Endothelial cell of umbilical vein (primary cell): Measurements from ENCODE around the gene DIS3L2. TPM values are rescaled to one million over a fixed set of nuclear protein-coding genes. Genes with fewer than 3 reads are reported as not detected.
A peak's percentile ranks its signal among the peaks of the same experiment; 100 is the strongest.

Source experiments
- BruUV-seq: library from RNA; stranded (reverse); fragments of 400-500 nt; replicated peaks from 2 replicates; lab custom pipeline; 2021; lab: Mats Ljungman, UMichigan
- CTCF ChIA-PET: fragments of 300-600, 350-600 bp; sonication (Branson Sonifier 250); formaldehyde crosslinking; loops from one replicate; lab custom pipeline; 2021; ENCODE audit warnings: antibody characterized with exemption, inconsistent platforms; lab: Charles Lee
- POLR2A ChIA-PET: fragments of 300-600, 350-600 bp; sonication (Branson Sonifier 250); formaldehyde crosslinking; loops from one replicate; lab custom pipeline; 2021; ENCODE audit warnings: antibody characterized with exemption, inconsistent platforms; lab: Charles Lee
- DNase-seq: peaks from one replicate; pipeline ENCODE4 v3.0.0-alpha.2; 2011; ENCODE audit warnings: low read depth, low spot score
- FAIRE-seq: peaks from 2 replicates; lab custom pipeline; 2011; peaks lifted over from hg19 to GRCh38; lab: Jason Lieb, UNC
- H2AFZ ChIP-seq: 2 replicates; pipeline ENCODE4 v1.6.0; 2012; ENCODE audit warnings: low read depth, low read length, control low read depth, inconsistent platforms
- H3K27ac ChIP-seq: 2 replicates; pipeline ENCODE4 v1.5.1; 2011; ENCODE audit warnings: low read depth, mild to moderate bottlenecking, control low read depth, low read length, moderate library complexity; ENCODE audit not compliant: insufficient read depth
- H3K27me3 ChIP-seq, 2 experiments: 2 replicates each; pipeline versions ENCODE4 v1.6.0 to v1.6.1; 2011; ENCODE audit warnings: low read length in 2 of 2, mixed read lengths in 1 of 2; ENCODE audit not compliant: control insufficient read depth in 2 of 2, insufficient read depth in 2 of 2
- H3K36me3 ChIP-seq, 2 experiments: 2 replicates in 1 of 2; 3 replicates in 1 of 2; pipeline ENCODE4 v1.5.1; 2011; ENCODE audit warnings: low read length in 2 of 2, mild to moderate bottlenecking in 1 of 2, moderate library complexity in 1 of 2; ENCODE audit not compliant: control insufficient read depth in 2 of 2, insufficient read depth in 2 of 2; ENCODE audit errors: extremely low read depth in 1 of 2
- H3K4me1 ChIP-seq: 3 replicates; pipeline ENCODE4 v1.5.1; 2011; ENCODE audit warnings: mild to moderate bottlenecking, low read length; ENCODE audit not compliant: control insufficient read depth, insufficient read depth; ENCODE audit errors: extremely low read depth
- H3K4me2 ChIP-seq: 2 replicates; pipeline ENCODE4 v1.6.1; 2011; ENCODE audit warnings: low read length, control low read depth, mixed read lengths; ENCODE audit not compliant: insufficient read depth
- H3K4me3 ChIP-seq, 3 experiments: fragments of 200-600 bp in 1 of 3; sonication (generic), shearing (Covaris generic) in 1 of 3; replicated peaks in 1 of 3; 2 replicates each; pipeline ENCODE4 v1.5.1; 2011 to 2016; ENCODE audit warnings: control low read depth in 3 of 3, low read length in 3 of 3, mild to moderate bottlenecking in 2 of 3, inconsistent platforms in 1 of 3, low read depth in 1 of 3, moderate library complexity in 1 of 3; ENCODE audit not compliant: insufficient read depth in 1 of 3
- H3K79me2 ChIP-seq: 2 replicates; pipeline ENCODE4 v1.6.0; 2012; ENCODE audit warnings: low read length, inconsistent platforms; ENCODE audit not compliant: control insufficient read depth, insufficient read depth
- H3K9ac ChIP-seq: replicated peaks from 2 replicates; pipeline ENCODE3; 2011; ENCODE audit warnings: low read length, control low read depth; ENCODE audit not compliant: insufficient read depth; ENCODE audit errors: extremely low read depth
- H3K9me1 ChIP-seq: replicated peaks from 3 replicates; pipeline ENCODE4 v1.6.0; 2011; ENCODE audit warnings: mild to moderate bottlenecking, low read length; ENCODE audit not compliant: control insufficient read depth, insufficient read depth; ENCODE audit errors: extremely low read depth
- H3K9me3 ChIP-seq: replicated peaks from 2 replicates; pipeline ENCODE4 v1.5.1; 2012; ENCODE audit warnings: low read length, inconsistent platforms; ENCODE audit not compliant: control insufficient read depth, insufficient read depth
- H4K20me1 ChIP-seq: replicated peaks from 2 replicates; pipeline ENCODE3; 2011; ENCODE audit warnings: mild to moderate bottlenecking, low read length; ENCODE audit not compliant: control insufficient read depth, insufficient read depth; ENCODE audit errors: extremely low read depth
- EZH2 ChIP-seq: IDR thresholded peaks from 2 replicates; pipeline ENCODE4 v1.6.1; 2012; ENCODE audit warnings: borderline replicate concordance, low read depth, mild to moderate bottlenecking, moderate library complexity, low read length, inconsistent platforms; ENCODE audit not compliant: severe bottlenecking
- FOS ChIP-seq: IDR thresholded peaks from 2 replicates; pipeline ENCODE4 v1.6.1; 2011; ENCODE audit warnings: mild to moderate bottlenecking, low read length, moderate library complexity, borderline replicate concordance; ENCODE audit not compliant: insufficient read depth
- GATA2 ChIP-seq: IDR thresholded peaks from 2 replicates; pipeline ENCODE4 v1.7.0; 2011; ENCODE audit warnings: low read depth, mild to moderate bottlenecking, moderate library complexity, mixed read lengths, low read length; ENCODE audit not compliant: insufficient read length, insufficient read depth
- JUN ChIP-seq: IDR thresholded peaks from 2 replicates; pipeline ENCODE4 v1.6.1; 2011; ENCODE audit warnings: borderline replicate concordance, low read depth; ENCODE audit not compliant: insufficient read length, insufficient read depth
- MYC ChIP-seq: IDR thresholded peaks from one replicate; pipeline ENCODE4 v1.6.1; 2011; ENCODE audit warnings: mild to moderate bottlenecking, low read depth, low read length
- POLR2A ChIP-seq: IDR thresholded peaks from 2 replicates; pipeline ENCODE4 v1.6.1; 2012; ENCODE audit warnings: low read depth, mild to moderate bottlenecking, control low read depth, low read length
- POLR2AphosphoS5 ChIP-seq: IDR thresholded peaks from 2 replicates; pipeline ENCODE4 v1.6.1; 2012; ENCODE audit warnings: low read depth, mild to moderate bottlenecking, control low read depth, low read length, moderate library complexity; ENCODE audit not compliant: insufficient read depth
- dilution Hi-C: fragments of 300-500 bp; cut with MboI; formaldehyde crosslinking; loops from one replicate; pipeline ENCODE4 v1.15.0; 2019; ENCODE audit warnings: low sequenced_read_pairs; ENCODE audit not compliant: extremely low pct_ligation_motif_present
- intact Hi-C: fragments of 100-400 bp; cut with micrococcal nuclease; formaldehyde crosslinking; loops from one replicate; pipeline ENCODE4 v1.10.0; 2022
- polyA plus RNA-seq, 4 experiments: library from polyadenylated mRNA; depleted of rRNA in 3 of 4; stranded (reverse) in 3 of 4; unstranded in 1 of 4; fragments of >200 nt; gene quantifications; 2 replicates each; pipeline versions ENCODE4 v1.2.1 to v1.2.3, GENCODE V29; 2011 to 2012; ENCODE audit warnings: missing spikeins in 1 of 4
- total RNA-seq: library from RNA; stranded (reverse); gene quantifications from 2 replicates; pipeline ENCODE4 v1.2.3, GENCODE V29; 2021
- TF ChIP-seq, protein P1 (sequence below): IDR thresholded peaks from 2 replicates; pipeline ENCODE4 v1.6.1; 2011; ENCODE audit not compliant: insufficient read depth, insufficient read length

Gene DIS3L2
- total and polyA plus RNA-seq, 2 donors (not counting 3 experiments of a cell fraction or from before 2014, with no cell fraction given), result 14.6 to 31.2 TPM

DNA sequence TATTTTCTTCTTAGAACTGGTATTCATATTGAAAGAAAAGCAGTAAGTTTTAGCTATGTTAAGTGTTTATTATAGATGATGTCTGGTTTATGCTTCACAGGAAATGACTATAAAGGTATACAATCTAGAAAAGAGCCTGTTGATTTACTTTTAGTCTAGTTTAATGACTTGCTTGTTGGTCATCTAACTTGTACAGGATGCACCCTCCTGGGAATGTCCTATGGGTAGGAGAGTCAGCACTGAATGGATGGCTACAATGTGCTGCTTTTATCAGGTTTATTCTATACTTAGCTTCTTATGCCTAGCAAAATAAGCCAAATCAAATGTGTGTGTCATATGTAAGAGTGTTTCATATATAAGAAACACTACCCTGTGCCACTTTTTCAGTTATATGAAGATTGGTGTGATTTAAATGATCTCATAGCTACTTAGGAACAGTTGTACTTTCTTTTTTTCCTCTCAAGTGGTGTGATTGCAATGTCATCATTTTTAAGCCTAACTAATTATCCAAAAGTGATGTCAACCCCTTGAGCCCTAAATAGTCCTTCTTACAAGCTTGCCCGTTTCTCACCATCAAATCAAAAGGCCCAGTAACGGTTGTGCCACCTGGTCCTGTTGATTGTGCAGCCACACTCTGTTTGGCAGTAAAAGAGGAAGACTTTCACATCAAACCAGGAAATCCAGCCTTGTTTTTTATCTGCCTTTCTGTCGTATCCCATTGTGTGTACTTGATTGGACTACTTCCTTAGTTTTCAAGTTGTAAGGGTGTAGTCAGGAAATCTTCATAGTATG, 176.0 kb downstream of the DIS3L2 start:
- Histone ChIP-seq H3K27ac (no peak overlapping the region), H3K4me1 (peaks cover 14% of the 10 kb centered on the region), H3K27me3 (no peaks in the 10 kb centered on the region), H2AFZ (no peak overlapping the region), H3K4me2 (peak overlapping the region; percentile 1), H3K9ac (no peak overlapping the region), H3K9me3 (no peaks in the 10 kb centered on the region), H3K4me3 (no peak overlapping the region), H3K79me2 (no peaks in the 10 kb centered on the region), H3K36me3 (peaks cover 0 to 3% of the 10 kb centered on the region in 2 experiments), H4K20me1 (peaks cover 3% of the 10 kb centered on the region), H3K9me1 (no peaks in the 10 kb centered on the region)
- DNase-seq (peak; percentile 79), FAIRE-seq (peak; percentile 84)
- TF ChIP-seq POLR2AphosphoS5 (no peak), GATA2 (peak; percentile 28)
- no TSS peak for BruUV-seq
- dilution Hi-C loops, result no loop called here
- CTCF ChIA-PET, result interaction anchor here (0.6 to 8.9 kb wide), 10 partner anchors 9 to 232 kb away, joined by 3 to 149 read pairs (median 4); partner anchors contain the start of gene NPPC
- intact Hi-C loops, result loop anchor here (2.0 kb wide), 2 partner anchors 179 to 213 kb away; no protein-coding TSS in a partner anchor
- POLR2A ChIA-PET, result no interaction called here

DNA sequence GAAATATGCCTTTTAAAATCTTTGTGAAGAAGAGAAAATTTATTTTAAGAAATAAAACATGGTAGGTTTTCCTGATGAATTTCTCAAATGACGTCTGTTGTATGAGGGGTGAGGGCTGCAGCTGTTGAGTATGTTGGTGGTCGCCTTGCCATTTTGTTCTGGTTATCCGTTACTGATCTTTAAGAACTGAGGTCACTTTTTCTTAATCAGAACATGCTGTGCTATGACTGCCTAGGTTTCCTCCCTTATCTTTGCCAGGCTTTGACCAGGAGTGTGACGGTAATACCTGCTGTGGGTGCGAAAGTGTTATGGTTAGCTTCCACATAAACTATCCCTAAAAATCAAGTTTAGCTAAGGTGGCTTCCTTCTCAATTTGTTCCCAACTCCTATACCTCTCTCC, 176.9 kb downstream of the DIS3L2 start:
- Histone ChIP-seq H3K9me3 (no peaks in the 10 kb centered on the region), H3K27me3 (no peaks in the 10 kb centered on the region), H3K4me3 (no peak overlapping the region), H3K4me1 (peaks cover 14% of the 10 kb centered on the region), H4K20me1 (peaks cover 3% of the 10 kb centered on the region), H2AFZ (no peak overlapping the region), H3K27ac (no peak overlapping the region), H3K79me2 (no peaks in the 10 kb centered on the region), H3K9ac (no peak overlapping the region), H3K9me1 (no peaks in the 10 kb centered on the region), H3K4me2 (no peak overlapping the region), H3K36me3 (no peaks in the 10 kb centered on the region)
- intact Hi-C loops (no loop called here), dilution Hi-C loops (no loop called here)
- no peak for DNase-seq
- no TSS peak for BruUV-seq
- POLR2A ChIA-PET, result no interaction called here
- CTCF ChIA-PET, result interaction anchor here (1.3 to 8.9 kb wide), 5 partner anchors 8 to 233 kb away, joined by 4 to 149 read pairs (median 7); partner anchors contain the start of gene NPPC
- no peak for FAIRE-seq
- TF ChIP-seq POLR2AphosphoS5, result no peak
- TF ChIP-seq MYC, result no peak
- TF ChIP-seq, protein P1, sequence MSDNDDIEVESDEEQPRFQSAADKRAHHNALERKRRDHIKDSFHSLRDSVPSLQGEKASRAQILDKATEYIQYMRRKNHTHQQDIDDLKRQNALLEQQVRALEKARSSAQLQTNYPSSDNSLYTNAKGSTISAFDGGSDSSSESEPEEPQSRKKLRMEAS, result no peak
- TF ChIP-seq FOS, result no peak
- TF ChIP-seq JUN, result no peak
- no peak for TF ChIP-seq EZH2
- no peak for TF ChIP-seq GATA2
- TF ChIP-seq POLR2A, result no peak
